GM18517 (cell line): ENCODE measurements around the gene GP1BB.
A peak's percentile ranks its signal among the peaks of the same experiment; 100 is the strongest.

Experiments used
- ATAC-seq: cut with Tn5 transposase; IDR thresholded peaks from one replicate; pipeline ENCODE4 v1.9.1; 2021; ENCODE audit warnings: mild to moderate bottlenecking, moderate library complexity; ENCODE audit not compliant: unreplicated experiment

Gene GP1BB

GRCh38 chr22:19764636-19765476 is 41.5 kb downstream of the GP1BB start:
- no peak for ATAC-seq

- no peak for ATAC-seq
These were observed 42.3 kb downstream of the GP1BB start for GRCh38 chr22:19765477-19766239.

GRCh38 chr22:19766240-19766510 is 42.8 kb downstream of the GP1BB start:
- ATAC-seq, result no peak

GRCh38 chr22:19766511-19767426 is 43.4 kb downstream of the GP1BB start:
- ATAC-seq, result no peak

- no peak for ATAC-seq
These were observed 44.3 kb downstream of the GP1BB start for GRCh38 chr22:19767427-19768341.

- ATAC-seq, result no peak
These were observed 46.0 kb downstream of the GP1BB start for GRCh38 chr22:19769393-19769715.

GRCh38 chr22:19770349-19771220 is 47.2 kb downstream of the GP1BB start:
- no peak for ATAC-seq

- ATAC-seq, result no peak
These were observed 49.0 kb downstream of the GP1BB start for GRCh38 chr22:19772422-19772672.

- peak; percentile 93 for ATAC-seq
These were observed 49.5 kb downstream of the GP1BB start for GRCh38 chr22:19772673-19773469.

- ATAC-seq, result no peak
These were observed 50.2 kb downstream of the GP1BB start for GRCh38 chr22:19773470-19774040.
